VCaP (cell line): ENCODE measurements around the gene PCID2.

Source experiments
- H3K27ac ChIP-seq: fragments of 450-650 bp; 2 replicates; pipeline ENCODE4 v1.5.1; 2017
- TF ChIP-seq, protein P1 (sequence below): fragments of 450-650 bp; conservative IDR thresholded peaks from 2 replicates; pipeline ENCODE4 v1.5.1; 2017; ENCODE audit warnings: mild to moderate bottlenecking, moderate library complexity

PCID2 gene

DNA sequence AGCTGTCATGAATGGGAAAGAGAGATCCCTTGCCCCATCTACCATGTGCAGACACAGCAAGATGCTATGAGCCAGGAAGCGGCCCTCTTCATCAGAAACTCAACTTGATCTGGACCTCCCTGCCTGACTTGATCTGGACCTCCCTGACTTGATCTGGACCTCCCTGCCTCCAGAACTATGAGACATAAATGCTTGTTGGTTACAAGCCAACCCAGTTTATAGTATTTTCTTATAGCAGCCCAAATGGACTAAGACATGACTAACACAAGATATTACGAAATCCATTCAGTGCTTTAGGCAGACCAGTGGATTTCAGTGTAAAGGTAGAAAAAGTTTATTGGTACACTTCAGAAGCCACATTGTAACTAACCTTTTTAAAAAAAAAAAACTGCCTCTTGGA, 15.6 kb downstream of the PCID2 start:
- H3K27ac ChIP-seq = no peak overlapping the region
- TF ChIP-seq, protein P1, sequence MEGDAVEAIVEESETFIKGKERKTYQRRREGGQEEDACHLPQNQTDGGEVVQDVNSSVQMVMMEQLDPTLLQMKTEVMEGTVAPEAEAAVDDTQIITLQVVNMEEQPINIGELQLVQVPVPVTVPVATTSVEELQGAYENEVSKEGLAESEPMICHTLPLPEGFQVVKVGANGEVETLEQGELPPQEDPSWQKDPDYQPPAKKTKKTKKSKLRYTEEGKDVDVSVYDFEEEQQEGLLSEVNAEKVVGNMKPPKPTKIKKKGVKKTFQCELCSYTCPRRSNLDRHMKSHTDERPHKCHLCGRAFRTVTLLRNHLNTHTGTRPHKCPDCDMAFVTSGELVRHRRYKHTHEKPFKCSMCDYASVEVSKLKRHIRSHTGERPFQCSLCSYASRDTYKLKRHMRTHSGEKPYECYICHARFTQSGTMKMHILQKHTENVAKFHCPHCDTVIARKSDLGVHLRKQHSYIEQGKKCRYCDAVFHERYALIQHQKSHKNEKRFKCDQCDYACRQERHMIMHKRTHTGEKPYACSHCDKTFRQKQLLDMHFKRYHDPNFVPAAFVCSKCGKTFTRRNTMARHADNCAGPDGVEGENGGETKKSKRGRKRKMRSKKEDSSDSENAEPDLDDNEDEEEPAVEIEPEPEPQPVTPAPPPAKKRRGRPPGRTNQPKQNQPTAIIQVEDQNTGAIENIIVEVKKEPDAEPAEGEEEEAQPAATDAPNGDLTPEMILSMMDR = no peak

DNA sequence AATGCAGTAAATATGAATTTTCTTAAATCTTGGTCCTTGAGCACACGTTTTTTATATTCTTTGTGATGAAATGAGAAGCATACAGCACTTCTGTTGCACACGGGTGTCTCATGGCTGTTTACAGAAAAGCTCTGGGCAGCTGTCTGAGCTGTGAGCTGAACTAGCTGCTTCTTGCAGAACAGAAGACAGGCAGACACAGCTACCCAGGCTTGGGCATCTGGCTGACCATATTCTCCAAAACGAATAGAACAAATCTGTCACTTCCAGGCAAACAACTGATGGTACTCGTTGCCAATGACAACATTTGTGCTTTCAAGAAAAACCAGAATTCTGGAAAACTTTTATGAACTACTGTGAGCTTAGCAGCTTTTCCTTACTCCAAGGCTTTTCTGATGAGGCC, 16.2 kb downstream of the PCID2 start:
- no peak overlapping the region for H3K27ac ChIP-seq
- TF ChIP-seq, protein P1 = no peak

DNA sequence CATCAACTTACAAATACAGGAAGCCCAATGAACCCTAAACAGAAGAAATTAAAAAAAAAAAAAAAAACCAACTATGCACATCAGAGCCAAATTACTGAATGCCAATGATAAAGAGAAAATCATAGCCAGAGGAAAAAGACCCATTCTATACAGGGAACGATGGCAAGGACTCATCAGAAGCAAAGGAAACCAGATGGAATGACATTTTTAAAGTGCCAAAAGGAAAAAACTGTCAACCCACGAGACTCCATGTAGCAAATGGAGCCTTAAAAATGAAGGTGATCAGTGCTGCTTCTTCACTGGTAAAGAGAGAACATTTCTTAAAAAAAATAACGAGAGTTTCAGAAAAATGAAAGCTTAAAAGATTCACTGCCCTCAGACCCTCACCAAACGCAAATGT, 18.3 kb downstream of the PCID2 start:
- TF ChIP-seq, protein P1 = no peak
- no peak overlapping the region for H3K27ac ChIP-seq

GRCh38 chr13:113187883-113188665, 20.4 kb downstream of the PCID2 start:
- no peak overlapping the region for H3K27ac ChIP-seq
- TF ChIP-seq, protein P1 = no peak

DNA sequence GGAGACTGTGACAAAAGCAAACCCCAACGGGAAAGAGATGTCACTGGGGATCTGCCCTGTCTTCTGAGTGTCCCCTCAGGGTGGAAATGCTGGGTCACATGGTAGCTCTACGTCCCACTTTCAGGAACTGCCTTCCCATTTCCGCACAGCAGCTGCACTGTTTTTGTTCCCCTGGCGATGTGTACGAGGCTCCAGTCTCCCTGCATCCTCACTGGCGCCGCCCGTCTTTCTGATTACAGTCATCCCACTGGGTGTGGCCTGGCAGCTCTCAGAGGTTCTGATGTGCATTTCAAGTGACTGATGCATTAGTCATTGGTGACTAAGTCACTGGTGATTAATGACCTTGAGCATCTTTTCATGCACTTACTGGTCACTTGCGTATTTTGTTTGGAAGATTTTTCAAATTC, 21.2 kb downstream of the PCID2 start:
- H3K27ac ChIP-seq = no peak overlapping the region
- TF ChIP-seq, protein P1 = no peak

DNA sequence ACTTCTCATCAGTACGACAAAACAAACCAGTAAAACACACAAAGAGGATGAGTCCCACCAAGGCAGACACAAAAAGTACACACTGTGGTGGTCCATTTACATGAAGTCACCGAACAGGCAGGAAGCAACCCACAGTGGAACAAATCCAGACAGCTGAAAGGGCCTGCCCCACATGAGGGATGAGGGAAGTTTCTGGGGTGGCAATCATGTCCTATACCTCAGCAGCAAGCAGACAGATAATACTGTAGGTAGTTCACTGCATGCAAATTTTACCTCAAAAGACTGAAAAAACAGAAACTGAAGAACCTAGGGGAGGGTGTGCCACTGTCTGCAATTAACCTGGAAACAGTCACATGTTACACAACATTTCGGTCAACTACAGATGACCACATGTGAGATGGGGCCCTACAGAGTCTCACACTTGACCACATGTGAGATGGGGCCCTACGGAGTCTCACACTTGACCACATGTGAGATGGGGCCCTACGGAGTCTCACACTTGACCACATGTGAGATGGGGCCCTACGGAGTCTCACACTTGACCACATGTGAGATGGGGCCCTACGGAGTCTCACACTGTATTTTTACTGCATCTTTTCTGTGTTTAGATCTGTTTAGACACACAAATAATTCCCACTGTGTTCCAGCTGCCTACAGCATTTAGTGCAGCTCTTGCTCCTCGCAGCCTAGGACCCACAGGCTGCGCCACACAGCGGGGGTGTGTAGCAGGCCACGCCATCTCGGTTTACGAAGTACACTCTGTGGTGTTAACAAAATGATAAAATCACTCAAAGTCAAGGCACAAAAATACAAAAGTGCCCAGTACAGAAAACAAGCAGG, 22.2 kb downstream of the PCID2 start:
- no peak overlapping the region for H3K27ac ChIP-seq
- TF ChIP-seq, protein P1 = no peak
